Endodermal cell (in vitro differentiated cells): Measurements from ENCODE around the gene CNTN4. TPM values are rescaled to one million over a fixed set of nuclear protein-coding genes. Genes with fewer than 3 reads are reported as not detected.

ENCODE experiments used
- DNase-seq: peaks from one replicate; pipeline ENCODE4 v3.0.0-alpha.2; 2017
- H3K27ac ChIP-seq: 2 replicates; pipeline ENCODE4 v1.5.1; 2013; ENCODE audit warnings: mild to moderate bottlenecking, low read depth, low read length, moderate library complexity
- H3K27me3 ChIP-seq: 2 replicates; pipeline ENCODE4 v1.6.1; 2013; ENCODE audit warnings: mild to moderate bottlenecking, low read length, moderate library complexity; ENCODE audit not compliant: insufficient read depth, control insufficient read depth, poor library complexity, severe bottlenecking
- H3K36me3 ChIP-seq: 2 replicates; pipeline ENCODE4 v1.7.0; 2013; ENCODE audit warnings: mild to moderate bottlenecking, low read length, moderate library complexity; ENCODE audit not compliant: control insufficient read depth, insufficient read depth
- H3K4me1 ChIP-seq: one replicate; pipeline ENCODE4 v1.7.0; 2013; ENCODE audit warnings: low read length; ENCODE audit not compliant: control insufficient read depth, insufficient read depth
- H3K4me3 ChIP-seq: 2 replicates; pipeline ENCODE4 v1.5.1; 2013; ENCODE audit warnings: mild to moderate bottlenecking, low read length, moderate library complexity
- H3K9ac ChIP-seq: 2 replicates; pipeline ENCODE4 v1.6.1; 2013; ENCODE audit warnings: mild to moderate bottlenecking, low read length, moderate library complexity; ENCODE audit not compliant: poor library complexity, severe bottlenecking; ENCODE audit errors: extremely low read depth
- H3K9me3 ChIP-seq: 2 replicates; pipeline ENCODE4 v1.6.1; 2013; ENCODE audit warnings: mild to moderate bottlenecking, low read length, moderate library complexity; ENCODE audit not compliant: control insufficient read depth
- H3K27ac Mint-ChIP-seq: 2 replicates; pipeline ENCODE4 v1.8.0; 2020; ENCODE audit warnings: mixed read lengths
- H3K27me3 Mint-ChIP-seq: 2 replicates; pipeline ENCODE4 v1.8.0; 2021; ENCODE audit warnings: mild to moderate bottlenecking, mixed read lengths; ENCODE audit not compliant: insufficient read depth
- H3K36me3 Mint-ChIP-seq: 2 replicates; pipeline ENCODE4 v1.8.0; 2020; ENCODE audit warnings: low read depth, mixed read lengths
- H3K4me1 Mint-ChIP-seq: 2 replicates; pipeline ENCODE4 v1.8.0; 2020; ENCODE audit warnings: mixed read lengths
- H3K4me3 Mint-ChIP-seq: 2 replicates; pipeline ENCODE4 v1.8.0; 2020; ENCODE audit warnings: mild to moderate bottlenecking, moderate library complexity, mixed read lengths
- H3K9me3 Mint-ChIP-seq: 2 replicates; pipeline ENCODE4 v1.8.0; 2020; ENCODE audit warnings: mild to moderate bottlenecking, mixed read lengths
- CTCF ChIP-seq: fragments of 200-600 bp; sonication (generic); conservative IDR thresholded peaks from 2 replicates; pipeline ENCODE4 v1.5.0; 2021; ENCODE audit warnings: antibody characterized with exemption, mild to moderate bottlenecking
- WGBS, 2 experiments: methylation state at CpG; one replicate each; pipeline versions ENCODE4 v1.1.5 to v1.1.7; 2013; ENCODE audit warnings: missing lambda C conversion rate in 2 of 2, mixed read lengths in 1 of 2; ENCODE audit not compliant: insufficient coverage in 1 of 2, insufficient read length in 1 of 2; 5-methylcytosine and 5-hydroxymethylcytosine counted together
- total RNA-seq, 2 donors: library from RNA; stranded (reverse); fragmentation: NEBNext Ultra II Directional in 1 of 2; extraction: Animal tissue kit (Norgen Biotek cat#: 25700) in 1 of 2; gene quantifications; 2 replicates in 1 of 2; 3 replicates in 1 of 2; pipeline ENCODE4 v1.2.1, GENCODE V29; 2021

Gene CNTN4
- total RNA-seq, 2 donors from 2014 or later = 10.8 to 11.1 TPM

DNA sequence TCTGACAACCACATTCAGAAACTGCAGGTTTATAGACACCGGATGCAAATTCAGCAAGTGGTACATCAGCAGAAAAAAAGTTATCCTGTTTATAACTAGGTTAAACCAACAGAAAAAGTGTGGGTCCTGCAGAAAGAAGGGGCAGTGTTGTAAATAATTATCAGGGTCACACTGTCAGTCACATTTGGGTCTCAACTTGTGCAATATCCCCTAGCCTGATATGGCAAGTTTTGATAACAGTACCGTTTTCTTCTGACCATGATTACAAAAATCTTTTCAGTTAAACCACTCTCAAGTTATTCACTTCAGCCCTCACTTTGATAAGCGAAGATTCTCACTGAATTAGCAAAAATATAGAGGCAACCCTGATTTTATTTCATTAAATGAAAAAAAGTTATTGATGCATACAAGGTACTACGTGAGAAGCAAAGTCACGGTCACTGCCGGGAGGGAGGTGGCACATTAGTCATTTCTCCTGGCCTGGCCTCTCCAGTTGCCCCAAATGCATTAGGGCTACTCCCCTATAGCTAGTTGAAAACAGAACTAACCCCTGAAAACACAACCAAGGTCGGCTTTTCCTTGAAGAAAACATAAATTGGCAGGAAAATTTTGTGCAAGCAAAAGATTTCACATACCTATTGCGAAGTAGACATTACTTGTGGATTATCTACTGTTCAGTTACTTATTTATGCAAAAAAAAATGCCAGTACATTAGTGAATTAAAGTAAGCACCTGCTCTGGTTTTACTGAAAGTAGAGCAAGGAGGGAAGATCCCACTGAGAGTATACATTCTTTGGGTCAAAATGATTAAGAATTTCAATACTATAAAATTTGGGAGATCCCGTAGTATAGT lies 982.9 kb downstream of the CNTN4 start:
- no peaks in the 10 kb centered on the region for H3K9me3 ChIP-seq
- H3K36me3 ChIP-seq = no peaks in the 10 kb centered on the region
- WGBS, 2 experiments = 89 to 95% methylated on average over 5 to 9 of the region's 9 CpGs
- no peaks in the 10 kb centered on the region for H3K27me3 ChIP-seq
- H3K27ac ChIP-seq = no peak overlapping the region
- Mint-ChIP-seq H3K9me3 (no peaks in the 10 kb centered on the region), H3K4me1 (peaks cover 25% of the 10 kb centered on the region), H3K27me3 (no peaks in the 10 kb centered on the region), H3K4me3 (no peak overlapping the region), H3K36me3 (no peaks in the 10 kb centered on the region), H3K27ac (no peak overlapping the region)
- peaks cover 2% of the 10 kb centered on the region for H3K4me1 ChIP-seq
- no peak for TF ChIP-seq CTCF
- H3K9ac ChIP-seq = no peak overlapping the region
- H3K4me3 ChIP-seq = no peak overlapping the region
- DNase-seq = no peak

DNA sequence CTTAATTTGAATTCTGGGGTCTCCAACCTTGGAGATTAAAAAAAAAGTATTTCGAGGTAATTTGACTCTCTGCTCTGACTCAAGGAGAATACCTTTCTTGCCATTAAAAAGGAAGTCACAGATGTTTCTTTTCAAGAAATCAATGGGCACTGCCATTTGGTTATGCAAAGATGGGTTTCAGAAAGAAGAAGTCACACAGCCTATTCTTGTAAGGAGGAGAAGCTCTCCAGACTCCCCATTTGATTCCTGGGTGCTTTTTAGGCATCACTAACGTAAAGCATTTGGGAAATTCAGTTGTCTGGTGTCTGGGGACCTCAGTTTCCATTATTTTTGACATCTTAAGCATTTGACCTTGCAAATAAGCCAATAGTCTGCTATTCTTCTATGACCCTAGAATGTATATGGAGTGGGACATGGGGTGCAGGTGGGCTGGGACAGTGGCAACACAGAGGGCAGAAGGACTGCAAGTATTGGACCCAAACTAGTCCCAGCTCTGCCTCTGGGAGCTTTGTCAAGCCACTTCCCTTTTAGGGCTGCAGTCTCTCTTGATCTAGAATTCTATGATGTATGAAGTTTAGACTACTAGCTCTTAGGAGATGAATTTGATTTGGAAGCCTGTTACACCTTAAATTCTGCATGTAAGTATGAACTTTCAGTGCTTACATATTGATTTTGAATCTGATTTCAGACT lies 983.7 kb downstream of the CNTN4 start:
- no peaks in the 10 kb centered on the region for H3K27me3 Mint-ChIP-seq
- WGBS, 2 experiments = 78 to 82% methylated on average over 1 to 2 of the region's 2 CpGs
- H3K27ac Mint-ChIP-seq = no peak overlapping the region
- no peak for TF ChIP-seq CTCF
- Histone ChIP-seq H3K27me3 (no peaks in the 10 kb centered on the region), H3K4me1 (peaks cover 2% of the 10 kb centered on the region), H3K4me3 (no peak overlapping the region), H3K9ac (no peak overlapping the region), H3K9me3 (no peaks in the 10 kb centered on the region), H3K36me3 (no peaks in the 10 kb centered on the region), H3K27ac (no peak overlapping the region)
- H3K4me3 Mint-ChIP-seq = no peak overlapping the region
- H3K36me3 Mint-ChIP-seq = no peaks in the 10 kb centered on the region
- no peak for DNase-seq
- peaks cover 25% of the 10 kb centered on the region for H3K4me1 Mint-ChIP-seq
- H3K9me3 Mint-ChIP-seq = no peaks in the 10 kb centered on the region

DNA sequence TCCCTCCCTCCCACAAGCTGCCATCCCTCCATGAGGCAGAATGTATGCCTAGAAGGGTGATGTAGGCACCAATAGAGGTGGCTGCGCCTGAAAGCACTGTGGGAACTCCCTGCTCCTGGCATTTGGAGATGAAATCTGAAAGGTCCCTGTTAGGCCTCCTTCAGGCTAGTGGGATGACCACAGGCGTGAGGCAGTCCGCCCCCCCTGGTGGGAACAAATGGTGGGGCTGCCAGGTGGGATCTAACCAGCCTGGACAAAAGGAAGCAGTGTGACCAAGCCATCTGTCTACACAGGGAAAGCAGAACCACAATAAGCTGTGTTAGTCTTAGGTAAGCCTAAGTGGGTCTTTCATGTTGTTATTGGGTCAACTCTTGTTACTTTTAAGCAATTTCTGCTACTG lies 986.2 kb downstream of the CNTN4 start:
- Histone ChIP-seq H3K27me3 (no peaks in the 10 kb centered on the region), H3K9ac (no peak overlapping the region), H3K9me3 (no peaks in the 10 kb centered on the region), H3K4me1 (peaks cover 2% of the 10 kb centered on the region), H3K4me3 (no peak overlapping the region), H3K27ac (no peak overlapping the region), H3K36me3 (no peaks in the 10 kb centered on the region)
- Mint-ChIP-seq H3K4me3 (no peak overlapping the region), H3K9me3 (no peaks in the 10 kb centered on the region), H3K4me1 (peaks cover 29% of the 10 kb centered on the region), H3K27ac (no peak overlapping the region), H3K27me3 (no peaks in the 10 kb centered on the region), H3K36me3 (no peaks in the 10 kb centered on the region)
- WGBS, 2 experiments = 91 to 100% methylated on average over 1 to 3 of the region's 3 CpGs
- TF ChIP-seq CTCF = peak; percentile 54
- DNase-seq = no peak
